Prostate gland (tissue), 2 donors: ENCODE results near the gene EDAR.

Experiments
- CTCF ChIP-seq, 4 experiments: fragments of 200-600 bp in 2 of 4; fragments of 450-650 bp in 2 of 4; sonication (generic) in 2 of 4; IDR thresholded peaks; 1 replicate in 3 of 4; 2 replicates in 1 of 4; pipeline ENCODE4 v1.5.1; 2016 to 2019; ENCODE audit warnings: antibody characterized with exemption in 4 of 4, mild to moderate bottlenecking in 2 of 4, moderate library complexity in 2 of 4
- POLR2A ChIP-seq: fragments of 450-650 bp; IDR thresholded peaks from one replicate; pipeline ENCODE4 v1.6.1; 2016; ENCODE audit warnings: antibody characterized with exemption, mild to moderate bottlenecking
- POLR2AphosphoS5 ChIP-seq: sonication (generic); formaldehyde crosslinking; IDR thresholded peaks from one replicate; pipeline ENCODE4 v1.6.1; 2017; ENCODE audit warnings: antibody characterized with exemption

- TF ChIP-seq CTCF (IDR thresholded peaks at IDR 0.05) (no peak), POLR2AphosphoS5 (no peak), POLR2A (no peak)
Observed at GRCh38 chr2:108974674-108975073, 14.3 kb downstream of the EDAR start.
